HG02571 (cell line): ENCODE data around the gene ALMS1.
"Not testable (repeated sequence)": the region's sequence is repeated elsewhere in the genome, so short reads cannot be mapped to it uniquely, and the experiment has no call there.

Experiments
- ATAC-seq: cut with Tn5 transposase; IDR thresholded peaks from one replicate; pipeline ENCODE4 v1.9.1; 2021; ENCODE audit warnings: mild to moderate bottlenecking, moderate library complexity; ENCODE audit not compliant: unreplicated experiment

The ALMS1 gene

DNA sequence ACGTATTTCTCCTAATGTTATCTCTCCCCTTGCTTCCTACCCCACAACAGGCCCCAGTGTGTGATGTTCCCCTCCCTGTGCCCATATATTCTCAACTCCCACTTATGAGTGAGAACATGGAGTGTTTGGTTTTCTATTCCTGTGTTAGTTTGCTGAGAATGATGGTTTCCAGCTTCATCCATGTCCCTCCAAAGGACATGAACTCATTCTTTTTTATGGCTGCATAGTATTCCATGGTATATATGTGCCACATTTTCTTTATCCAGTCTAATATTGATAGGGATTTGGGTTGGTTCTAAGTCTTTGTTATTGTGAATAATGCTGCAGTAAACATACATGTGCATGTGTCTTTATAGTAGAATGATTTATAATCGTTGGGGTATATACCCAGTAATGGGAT is 119.2 kb downstream of the ALMS1 start:
- not testable (repeated sequence) for ATAC-seq

DNA sequence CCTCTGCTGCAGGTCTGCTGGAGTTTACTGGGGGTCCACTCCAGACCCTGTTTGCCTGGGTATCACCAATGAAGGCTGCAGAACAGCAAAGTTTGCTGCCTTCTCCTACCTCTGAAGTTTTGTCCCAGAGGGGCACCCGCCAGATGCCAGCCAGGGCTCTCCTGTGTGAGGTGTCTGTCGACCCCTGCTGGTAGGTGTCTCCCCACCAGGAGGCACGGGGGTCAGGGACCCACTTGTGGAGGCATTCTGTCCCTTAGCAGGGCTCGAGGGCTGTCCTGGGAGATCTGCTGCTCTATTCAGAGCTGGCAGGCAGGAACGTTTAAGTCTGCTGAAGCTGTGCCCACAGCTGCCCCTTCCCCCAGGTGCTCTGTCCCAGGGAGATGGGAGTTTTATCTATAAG is 124.8 kb downstream of the ALMS1 start:
- not testable (repeated sequence) for ATAC-seq

DNA sequence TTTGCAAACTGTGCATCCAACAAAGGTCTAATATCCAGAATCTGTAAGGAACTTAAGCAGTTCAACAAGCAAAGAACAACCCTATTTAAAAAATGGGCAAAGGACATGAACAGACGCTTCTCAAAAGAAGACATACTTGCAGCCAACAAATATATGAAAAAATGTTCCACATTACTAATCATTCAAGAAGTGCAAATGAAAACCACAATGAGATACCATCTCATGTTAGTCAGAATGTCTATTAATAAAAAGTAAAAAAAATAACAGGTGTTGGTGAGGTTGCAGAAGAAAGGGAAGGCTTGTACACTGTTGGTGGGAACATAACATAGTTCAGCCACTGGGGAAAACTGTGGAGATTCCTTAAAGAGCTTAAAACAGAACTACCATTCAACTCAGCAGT is 130.4 kb downstream of the ALMS1 start:
- ATAC-seq, result no peak

- no peak for ATAC-seq
Measured at GRCh38 chr2:73528688-73529087, 143.1 kb downstream of the ALMS1 start.

DNA sequence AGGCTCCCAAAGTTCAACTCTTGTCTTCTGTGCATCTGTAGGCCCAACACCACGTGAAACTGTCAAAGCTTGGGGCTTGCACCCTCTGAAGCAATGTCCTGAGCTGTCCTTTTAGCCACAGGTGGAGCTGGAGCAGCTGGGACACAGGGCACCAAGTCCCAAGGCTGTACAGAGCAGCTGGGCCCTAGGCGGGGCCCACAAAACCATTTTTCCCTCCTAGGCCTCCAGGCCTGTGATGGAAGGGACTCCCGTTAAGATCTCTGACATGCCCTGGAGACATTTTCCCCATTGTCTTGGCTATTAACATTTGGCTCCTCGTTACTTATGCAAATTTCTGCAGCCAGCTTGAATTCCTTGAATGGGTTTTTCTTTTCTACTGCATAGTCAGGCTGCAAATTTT is 145.1 kb downstream of the ALMS1 start:
- ATAC-seq, result not testable (repeated sequence)

- no peak for ATAC-seq
Measured at GRCh38 chr2:73532381-73532780, 146.7 kb downstream of the ALMS1 start.

DNA sequence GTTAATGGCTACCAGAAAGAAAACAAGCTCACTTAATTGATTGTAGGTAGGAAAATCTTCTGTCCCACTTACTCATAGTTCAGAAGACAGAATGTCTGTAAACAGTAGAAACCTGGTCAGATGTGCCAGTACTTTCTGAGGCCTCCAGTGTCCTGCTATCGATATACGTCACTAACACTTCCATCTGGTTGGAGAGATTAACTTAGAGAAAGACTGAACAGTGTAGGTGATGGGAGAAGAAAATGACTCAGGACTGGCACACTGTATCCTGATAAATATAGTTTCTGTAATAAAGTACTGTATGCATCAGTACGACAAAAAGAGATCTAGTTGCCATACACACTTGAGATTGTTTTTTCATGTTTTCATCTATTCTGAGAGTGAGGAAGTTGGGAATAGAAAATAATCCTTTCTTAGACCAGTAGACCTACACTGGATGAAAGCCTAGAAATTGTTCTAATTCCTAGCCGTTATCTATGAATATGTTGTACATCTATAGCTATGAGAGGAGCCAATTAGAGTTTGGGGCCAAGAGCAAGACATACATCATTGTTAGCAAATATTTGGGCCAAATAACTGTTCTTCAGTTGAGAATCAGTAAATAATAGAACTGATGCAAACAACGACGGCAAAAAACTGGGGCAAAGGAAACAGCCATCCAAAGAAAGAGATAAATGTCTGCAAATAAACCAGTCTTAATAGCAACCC is 150.7 kb downstream of the ALMS1 start:
- no peak for ATAC-seq

- not testable (repeated sequence) for ATAC-seq
Measured at GRCh38 chr2:73560875-73561274, 175.2 kb downstream of the ALMS1 start.

DNA sequence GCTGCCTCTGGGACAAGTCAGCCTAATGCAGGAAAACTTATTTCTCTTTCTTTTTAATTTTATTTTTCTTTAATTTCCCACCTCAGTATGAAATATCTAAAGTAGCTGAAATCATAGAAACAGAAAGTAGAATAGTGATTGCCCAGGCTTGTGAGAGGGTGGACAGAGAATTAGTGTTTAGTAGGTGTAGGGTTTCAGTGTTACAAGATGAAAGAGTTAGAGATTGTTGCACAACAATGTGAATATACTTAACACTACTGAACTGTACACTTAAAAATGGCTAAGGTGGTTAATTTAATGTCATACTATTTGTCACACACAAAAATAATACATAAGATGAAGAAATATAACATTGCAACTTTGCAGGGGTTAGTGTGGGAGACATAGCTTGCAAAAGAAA is 175.8 kb downstream of the ALMS1 start:
- ATAC-seq, result no peak

DNA sequence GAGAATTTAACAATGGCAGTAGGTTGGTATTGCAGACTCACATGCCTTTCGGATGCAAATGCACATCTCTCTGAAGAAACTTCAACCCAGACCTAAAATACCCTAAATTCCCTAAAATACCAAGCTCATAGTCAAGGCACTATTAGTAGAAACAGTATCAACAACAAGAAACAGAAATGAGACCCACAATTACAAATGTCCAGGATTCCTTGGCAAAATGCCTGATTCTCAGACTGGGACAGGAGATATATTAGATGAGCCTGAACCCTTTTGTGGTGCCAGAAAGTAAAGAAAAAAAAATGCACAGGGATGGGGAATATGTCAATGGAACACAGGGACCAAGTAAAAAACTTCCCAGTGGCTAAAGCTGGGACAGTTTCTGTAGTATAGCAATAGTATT is 179.3 kb downstream of the ALMS1 start:
- no peak for ATAC-seq

- ATAC-seq, result no peak
Measured at GRCh38 chr2:73566288-73566878, 180.7 kb downstream of the ALMS1 start.

GRCh38 chr2:73575261-73575660 is 189.6 kb downstream of the ALMS1 start:
- ATAC-seq, result no peak

- ATAC-seq, result no peak
Measured at GRCh38 chr2:73582364-73582763, 196.7 kb downstream of the ALMS1 start.

- no peak for ATAC-seq
Measured at GRCh38 chr2:73588177-73588576, 202.5 kb downstream of the ALMS1 start.

DNA sequence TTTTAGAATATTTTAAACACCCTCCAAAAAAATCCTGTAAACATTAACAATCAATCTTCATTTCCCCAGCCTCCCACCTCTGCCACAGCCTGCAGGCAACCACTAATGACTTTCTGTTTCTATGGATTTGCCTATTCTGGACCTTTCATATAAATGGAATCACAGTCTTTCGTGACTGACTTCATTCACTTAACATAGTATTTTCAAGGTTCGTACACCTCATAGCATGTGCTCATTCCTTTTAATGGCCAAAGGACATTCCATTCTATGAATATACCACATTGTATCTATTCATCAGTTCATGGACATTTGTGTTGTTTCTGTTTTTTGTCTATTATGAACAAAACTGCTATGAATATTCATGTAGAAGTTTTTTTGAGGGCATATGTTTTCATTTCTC is 208.0 kb downstream of the ALMS1 start:
- no peak for ATAC-seq

DNA sequence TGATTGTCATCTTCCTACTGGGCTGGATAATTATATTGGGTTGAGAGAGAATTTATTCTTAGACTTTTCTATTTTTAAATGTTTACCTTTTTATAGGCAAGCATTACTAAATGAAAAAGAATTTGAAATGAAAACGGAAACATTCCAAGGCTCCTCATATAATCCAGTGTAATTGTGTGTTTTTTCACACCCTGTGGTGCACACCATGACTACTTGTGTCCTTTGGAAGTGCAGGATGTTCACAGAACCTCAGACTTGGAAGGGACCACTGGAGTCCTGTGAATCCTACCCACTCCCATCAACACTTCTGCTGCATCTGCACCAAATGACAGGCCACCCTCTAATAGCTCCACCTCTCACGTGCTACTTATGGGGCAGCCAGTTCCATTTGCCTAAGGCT is 208.6 kb downstream of the ALMS1 start:
- no peak for ATAC-seq

DNA sequence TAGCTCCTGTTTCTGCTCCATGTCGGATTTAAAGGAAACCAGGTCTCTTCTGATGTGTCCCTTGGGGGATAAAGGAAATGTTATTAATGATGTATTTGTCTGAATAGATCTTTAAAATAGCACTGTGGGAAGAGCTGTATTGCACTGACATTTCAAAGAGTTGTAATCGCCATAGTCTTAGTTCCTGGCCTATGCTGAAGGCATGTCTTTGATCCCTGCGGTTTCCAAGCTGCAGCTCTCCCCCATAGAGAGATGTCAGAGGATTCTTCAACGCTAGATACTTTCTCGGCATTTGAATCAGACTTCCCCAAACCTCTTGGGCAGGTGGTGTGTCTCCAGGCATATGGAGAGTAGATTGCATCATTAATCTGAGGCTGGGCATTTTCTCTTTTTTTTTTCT is 216.1 kb downstream of the ALMS1 start:
- no peak for ATAC-seq

DNA sequence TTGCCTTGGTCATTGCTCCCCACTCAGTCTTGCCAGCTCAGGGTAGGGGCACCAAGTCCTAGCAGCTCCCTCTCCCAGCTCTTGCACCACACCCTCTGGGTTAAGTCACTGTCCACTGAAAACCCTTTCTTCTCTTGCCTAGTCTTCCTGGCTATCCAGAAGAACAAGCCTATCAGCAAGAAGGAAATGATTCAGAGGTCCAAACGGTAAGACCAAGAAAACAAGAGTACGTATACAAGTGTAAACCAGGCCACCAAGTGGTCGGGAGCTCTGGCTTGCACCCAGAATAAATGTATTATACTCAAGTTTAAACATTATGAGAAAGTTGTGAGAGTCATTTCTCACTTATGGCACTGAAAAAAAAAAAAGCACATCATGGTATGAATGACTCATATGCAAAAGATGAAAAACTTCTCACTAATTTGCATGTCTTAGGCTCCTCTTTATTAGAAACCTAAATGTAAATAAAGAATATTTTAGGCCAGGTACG is 217.5 kb downstream of the ALMS1 start:
- not testable (repeated sequence) for ATAC-seq

GRCh38 chr2:73604589-73604988 is 219.0 kb downstream of the ALMS1 start:
- not testable (repeated sequence) for ATAC-seq

GRCh38 chr2:73610111-73610510 is 224.5 kb downstream of the ALMS1 start:
- no peak for ATAC-seq

DNA sequence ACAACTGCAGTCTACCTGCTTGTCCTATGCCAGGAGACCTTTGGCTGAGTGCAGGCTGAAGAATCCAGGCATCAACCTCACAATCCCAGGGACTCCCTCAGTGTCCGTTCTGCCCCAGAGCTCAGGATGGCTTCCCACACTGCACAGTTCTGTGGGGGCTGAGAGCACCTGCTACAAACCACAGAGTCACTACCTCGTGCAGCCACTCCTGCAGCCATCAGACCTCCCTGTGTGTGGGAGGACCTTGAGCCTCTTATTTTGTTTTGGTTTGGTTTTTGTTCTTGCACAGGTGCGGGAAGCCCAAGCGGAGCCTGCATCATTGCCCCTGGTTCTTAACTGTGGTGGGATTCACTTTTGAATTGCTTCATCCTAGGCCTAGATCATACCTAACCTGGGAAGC is 225.6 kb downstream of the ALMS1 start:
- ATAC-seq, result no peak

- ATAC-seq, result no peak
Measured at GRCh38 chr2:73611867-73612266, 226.2 kb downstream of the ALMS1 start.

GRCh38 chr2:73614105-73614504 is 228.5 kb downstream of the ALMS1 start:
- ATAC-seq, result no peak
